Effector memory CD4-positive, alpha-beta T cell (primary cell): Measurements from ENCODE around the gene TMEM239.
A peak's percentile ranks its signal among the peaks of the same experiment; 100 is the strongest.

Experiments
- DNase-seq, 3 donors: peaks; one replicate each; pipeline ENCODE4 v3.0.0-alpha.2; 2020
- H3K27ac ChIP-seq: 2 replicates; pipeline ENCODE4 v1.7.0; 2013; ENCODE audit warnings: mild to moderate bottlenecking, low read length, moderate library complexity; ENCODE audit not compliant: insufficient read depth, poor library complexity, severe bottlenecking
- H3K27me3 ChIP-seq: replicated peaks from 2 replicates; pipeline ENCODE4 v1.7.0; 2013; ENCODE audit warnings: mild to moderate bottlenecking, low read length; ENCODE audit not compliant: insufficient read depth, control insufficient read depth, poor library complexity, severe bottlenecking
- H3K36me3 ChIP-seq: 2 replicates; pipeline ENCODE4 v1.7.0; 2013; ENCODE audit warnings: mild to moderate bottlenecking, low read length, moderate library complexity; ENCODE audit not compliant: control insufficient read depth, insufficient read depth
- H3K4me1 ChIP-seq: 2 replicates; pipeline ENCODE4 v1.7.0; 2013; ENCODE audit warnings: low read length, mild to moderate bottlenecking; ENCODE audit not compliant: control insufficient read depth, insufficient read depth, poor library complexity, severe bottlenecking
- H3K4me3 ChIP-seq: 2 replicates; pipeline ENCODE4 v1.7.0; 2013; ENCODE audit warnings: low read length, low read depth, mild to moderate bottlenecking; ENCODE audit not compliant: insufficient read depth, poor library complexity, severe bottlenecking
- H3K9me3 ChIP-seq: 2 replicates; pipeline ENCODE4 v1.7.0; 2013; ENCODE audit warnings: mild to moderate bottlenecking, low read length, moderate library complexity; ENCODE audit not compliant: control insufficient read depth

Gene TMEM239

GRCh38 chr20:2835331-2835796 is 19.2 kb downstream of the TMEM239 start:
- no peaks in the 10 kb centered on the region for H3K9me3 ChIP-seq
- no peaks in the 10 kb centered on the region for H3K36me3 ChIP-seq
- no peak overlapping the region for H3K27ac ChIP-seq
- DNase-seq = no peak
- peaks cover 11% of the 10 kb centered on the region for H3K4me1 ChIP-seq
- H3K27me3 ChIP-seq = no peaks in the 10 kb centered on the region
- H3K4me3 ChIP-seq = no peak overlapping the region

GRCh38 chr20:2836035-2836434 is 19.9 kb downstream of the TMEM239 start:
- H3K4me1 ChIP-seq = peaks cover 13% of the 10 kb centered on the region
- no peaks in the 10 kb centered on the region for H3K27me3 ChIP-seq
- H3K4me3 ChIP-seq = no peak overlapping the region
- no peak for DNase-seq
- H3K36me3 ChIP-seq = no peaks in the 10 kb centered on the region
- no peaks in the 10 kb centered on the region for H3K9me3 ChIP-seq
- no peak overlapping the region for H3K27ac ChIP-seq

GRCh38 chr20:2837221-2837960 is 21.2 kb downstream of the TMEM239 start:
- no peak overlapping the region for H3K27ac ChIP-seq
- H3K9me3 ChIP-seq = no peaks in the 10 kb centered on the region
- peaks cover 17% of the 10 kb centered on the region for H3K4me1 ChIP-seq
- H3K27me3 ChIP-seq = no peaks in the 10 kb centered on the region
- DNase-seq = no peak
- no peaks in the 10 kb centered on the region for H3K36me3 ChIP-seq
- no peak overlapping the region for H3K4me3 ChIP-seq

GRCh38 chr20:2838170-2838797 is 22.1 kb downstream of the TMEM239 start:
- Histone ChIP-seq H3K4me3 (no peak overlapping the region), H3K4me1 (peaks cover 17% of the 10 kb centered on the region), H3K9me3 (no peaks in the 10 kb centered on the region), H3K36me3 (no peaks in the 10 kb centered on the region), H3K27ac (no peak overlapping the region), H3K27me3 (no peaks in the 10 kb centered on the region)
- no peak for DNase-seq

GRCh38 chr20:2838847-2839671 is 22.9 kb downstream of the TMEM239 start:
- H3K4me3 ChIP-seq = no peak overlapping the region
- no peaks in the 10 kb centered on the region for H3K36me3 ChIP-seq
- peaks cover 17% of the 10 kb centered on the region for H3K4me1 ChIP-seq
- no peaks in the 10 kb centered on the region for H3K9me3 ChIP-seq
- no peaks in the 10 kb centered on the region for H3K27me3 ChIP-seq
- DNase-seq = no peak
- H3K27ac ChIP-seq = no peak overlapping the region

- H3K27ac ChIP-seq = no peak overlapping the region
- DNase-seq = no peak
- no peaks in the 10 kb centered on the region for H3K9me3 ChIP-seq
- no peaks in the 10 kb centered on the region for H3K27me3 ChIP-seq
- H3K4me1 ChIP-seq = peaks cover 17% of the 10 kb centered on the region
- peak overlapping the region; percentile 85 for H3K4me3 ChIP-seq
- H3K36me3 ChIP-seq = no peaks in the 10 kb centered on the region
These were observed 23.6 kb downstream of the TMEM239 start for GRCh38 chr20:2839732-2840137.

GRCh38 chr20:2840138-2840966 is 24.2 kb downstream of the TMEM239 start, which contains the start of the genes PCED1A and VPS16:
PCED1A (minus strand) TSS chr20:2840655; CDS start chr20:2839912, 743 bp downstream.
VPS16 (plus strand) TSS chr20:2840745; CDS start chr20:2840775, 30 bp downstream.
- Histone ChIP-seq H3K27ac (peak within 1 kb of the TSS; percentile 82), H3K4me1 (peaks cover 17% of the 10 kb centered on the region), H3K9me3 (no peaks in the 10 kb centered on the region), H3K27me3 (no peaks in the 10 kb centered on the region), H3K36me3 (no peaks in the 10 kb centered on the region), H3K4me3 (peak within 1 kb of the TSS; percentile 85)
- peak; percentile 76 to 81 (median 79) for DNase-seq

GRCh38 chr20:2840967-2841531 is 24.9 kb downstream of the TMEM239 start:
- Histone ChIP-seq H3K36me3 (no peaks in the 10 kb centered on the region), H3K27ac (peak overlapping the region; percentile 72), H3K4me1 (peaks cover 17% of the 10 kb centered on the region), H3K27me3 (no peaks in the 10 kb centered on the region), H3K9me3 (no peaks in the 10 kb centered on the region), H3K4me3 (peak overlapping the region; percentile 85)
- DNase-seq = peak in 2 of 3 donors; percentile 26 to 40

GRCh38 chr20:2845607-2846006 is 29.4 kb downstream of the TMEM239 start:
- no peaks in the 10 kb centered on the region for H3K9me3 ChIP-seq
- H3K4me3 ChIP-seq = no peak overlapping the region
- peaks cover 6% of the 10 kb centered on the region for H3K4me1 ChIP-seq
- H3K36me3 ChIP-seq = peaks cover 8% of the 10 kb centered on the region
- no peak overlapping the region for H3K27ac ChIP-seq
- H3K27me3 ChIP-seq = no peaks in the 10 kb centered on the region
- no peak for DNase-seq
